ENCODE data around the gene PRKRA.

Gene PRKRA

DNA sequence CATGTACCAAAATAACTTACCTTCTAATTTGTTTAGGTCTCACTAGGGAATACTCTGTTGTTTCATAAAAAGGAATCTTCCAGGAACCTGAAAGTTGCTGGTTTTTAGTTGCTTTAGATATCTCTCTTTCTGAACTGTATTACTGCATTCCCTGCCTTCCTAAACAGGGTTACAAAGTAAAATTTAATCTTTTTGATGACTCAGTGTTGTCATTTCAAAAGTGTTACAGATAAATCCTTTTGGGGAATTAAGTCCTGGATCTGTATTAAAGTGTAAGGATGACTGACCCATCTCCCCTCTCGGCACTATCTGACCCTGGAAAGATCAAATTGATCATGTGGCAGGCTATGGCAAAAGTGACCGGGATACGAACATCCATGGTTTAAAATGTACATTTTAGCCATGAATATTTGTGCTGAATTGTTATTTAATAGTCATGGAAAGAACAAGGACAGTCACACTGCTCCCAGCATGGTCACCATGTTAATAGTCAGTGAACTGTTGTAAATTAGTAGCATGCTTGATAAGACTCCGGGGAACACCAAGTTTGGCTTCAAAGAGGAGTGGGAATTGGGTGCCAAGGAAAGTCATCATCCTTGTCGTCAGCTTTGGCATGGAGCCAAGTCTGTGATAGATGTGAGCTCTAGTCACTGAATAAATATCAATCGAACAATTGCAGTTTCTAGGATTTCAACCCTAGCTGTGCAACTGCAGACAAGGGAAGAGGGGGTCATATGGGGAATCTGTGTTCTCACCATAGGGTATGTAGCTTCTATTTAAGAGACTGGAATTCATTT, 33.5 kb upstream of the PRKRA start:
- CTCF ChIA-PET, result interaction anchor here (1.1 kb wide), 1 partner anchor 12 kb away, joined by 4 read pairs; no protein-coding TSS in a partner anchor

DNA sequence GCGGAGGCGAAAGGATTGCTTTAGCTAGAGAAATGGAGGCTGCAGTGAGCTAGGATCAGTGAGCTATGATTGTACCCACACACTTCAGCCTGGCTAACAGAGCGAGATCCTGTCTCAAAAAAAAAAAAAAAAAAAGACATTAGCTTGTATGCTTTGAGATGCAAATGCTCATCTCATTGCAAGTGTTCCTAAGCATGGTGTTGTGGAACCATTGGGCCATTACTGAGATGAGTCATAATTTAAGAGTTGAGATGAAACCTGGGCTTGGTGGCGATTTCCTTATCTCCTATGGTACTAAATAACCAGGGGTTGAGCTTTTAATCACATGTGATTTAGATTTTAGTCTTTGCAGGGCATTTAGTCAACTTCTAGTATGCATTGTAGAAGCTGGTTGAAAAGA, 31.5 kb upstream of the PRKRA start:
- ChIA-PET POLR2A (interaction anchor here (1.0 to 2.2 kb wide), 3 partner anchors 14 to 33 kb away, joined by 3 to 19 read pairs (median 3); partner anchors contain the start of genes PJVK and PRKRA), CTCF (interaction anchor here (0.7 kb wide), 1 partner anchor 15 kb away, joined by 3 read pairs; no protein-coding TSS in a partner anchor)
- DNase-seq (ENCODE audit: extremely low spot score), result no peak
- TF ChIP-seq, protein P1, sequence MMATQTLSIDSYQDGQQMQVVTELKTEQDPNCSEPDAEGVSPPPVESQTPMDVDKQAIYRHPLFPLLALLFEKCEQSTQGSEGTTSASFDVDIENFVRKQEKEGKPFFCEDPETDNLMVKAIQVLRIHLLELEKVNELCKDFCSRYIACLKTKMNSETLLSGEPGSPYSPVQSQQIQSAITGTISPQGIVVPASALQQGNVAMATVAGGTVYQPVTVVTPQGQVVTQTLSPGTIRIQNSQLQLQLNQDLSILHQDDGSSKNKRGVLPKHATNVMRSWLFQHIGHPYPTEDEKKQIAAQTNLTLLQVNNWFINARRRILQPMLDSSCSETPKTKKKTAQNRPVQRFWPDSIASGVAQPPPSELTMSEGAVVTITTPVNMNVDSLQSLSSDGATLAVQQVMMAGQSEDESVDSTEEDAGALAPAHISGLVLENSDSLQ (IDR thresholded peaks at IDR 0.05), result no peak
- TF ChIP-seq FOXA1 (IDR thresholded peaks at IDR 0.05) (no peak), SUZ12 (IDR thresholded peaks at IDR 0.05) (no peak), CTBP1 (IDR thresholded peaks at IDR 0.05; ENCODE audit: borderline replicate concordance) (no peak), FOXK2 (IDR thresholded peaks at IDR 0.05) (no peak), ZNF384 (IDR thresholded peaks at IDR 0.05) (peak; percentile 60; the same call in 1 of the 2 replicates), ARNT (IDR thresholded peaks at IDR 0.05) (no peak)

More for the DNA sequence above, 33.5 kb upstream of the PRKRA start:
- POLR2A ChIA-PET, result interaction anchor here (1.0 kb wide), 1 partner anchor 33 kb away, joined by 3 read pairs; the partner anchor contains the start of genes PJVK and PRKRA
- no peak for TF ChIP-seq L3MBTL2 (conservative IDR thresholded peaks at IDR 0.05)
- TF ChIP-seq NFRKB (IDR thresholded peaks at IDR 0.05), result no peak
- TF ChIP-seq ZNF384 (IDR thresholded peaks at IDR 0.05), result no peak
- no peak for TF ChIP-seq BHLHE40 (IDR thresholded peaks at IDR 0.05; ENCODE audit: borderline replicate concordance)
- TF ChIP-seq HDGF (IDR thresholded peaks at IDR 0.05; ENCODE audit: borderline replicate concordance), result no peak
- TF ChIP-seq SP1 (IDR thresholded peaks at IDR 0.05), result no peak
- TF ChIP-seq LEF1 (IDR thresholded peaks at IDR 0.05; ENCODE audit: borderline replicate concordance), result no peak
- TF ChIP-seq TARDBP (IDR thresholded peaks at IDR 0.05), result no peak
- no peak for TF ChIP-seq FOXM1 (IDR thresholded peaks at IDR 0.05; ENCODE audit: borderline replicate concordance)
- TF ChIP-seq FOXK2 (IDR thresholded peaks at IDR 0.05), result no peak
- no peak for TF ChIP-seq CTBP1 (IDR thresholded peaks at IDR 0.05; ENCODE audit: borderline replicate concordance)
- TF ChIP-seq ARNT (IDR thresholded peaks at IDR 0.05), result no peak
- no peak for TF ChIP-seq ELF4 (IDR thresholded peaks at IDR 0.05)
- TF ChIP-seq, protein P1 (IDR thresholded peaks at IDR 0.05), result no peak
- DNase-seq (ENCODE audit: extremely low spot score), result no peak

DNA sequence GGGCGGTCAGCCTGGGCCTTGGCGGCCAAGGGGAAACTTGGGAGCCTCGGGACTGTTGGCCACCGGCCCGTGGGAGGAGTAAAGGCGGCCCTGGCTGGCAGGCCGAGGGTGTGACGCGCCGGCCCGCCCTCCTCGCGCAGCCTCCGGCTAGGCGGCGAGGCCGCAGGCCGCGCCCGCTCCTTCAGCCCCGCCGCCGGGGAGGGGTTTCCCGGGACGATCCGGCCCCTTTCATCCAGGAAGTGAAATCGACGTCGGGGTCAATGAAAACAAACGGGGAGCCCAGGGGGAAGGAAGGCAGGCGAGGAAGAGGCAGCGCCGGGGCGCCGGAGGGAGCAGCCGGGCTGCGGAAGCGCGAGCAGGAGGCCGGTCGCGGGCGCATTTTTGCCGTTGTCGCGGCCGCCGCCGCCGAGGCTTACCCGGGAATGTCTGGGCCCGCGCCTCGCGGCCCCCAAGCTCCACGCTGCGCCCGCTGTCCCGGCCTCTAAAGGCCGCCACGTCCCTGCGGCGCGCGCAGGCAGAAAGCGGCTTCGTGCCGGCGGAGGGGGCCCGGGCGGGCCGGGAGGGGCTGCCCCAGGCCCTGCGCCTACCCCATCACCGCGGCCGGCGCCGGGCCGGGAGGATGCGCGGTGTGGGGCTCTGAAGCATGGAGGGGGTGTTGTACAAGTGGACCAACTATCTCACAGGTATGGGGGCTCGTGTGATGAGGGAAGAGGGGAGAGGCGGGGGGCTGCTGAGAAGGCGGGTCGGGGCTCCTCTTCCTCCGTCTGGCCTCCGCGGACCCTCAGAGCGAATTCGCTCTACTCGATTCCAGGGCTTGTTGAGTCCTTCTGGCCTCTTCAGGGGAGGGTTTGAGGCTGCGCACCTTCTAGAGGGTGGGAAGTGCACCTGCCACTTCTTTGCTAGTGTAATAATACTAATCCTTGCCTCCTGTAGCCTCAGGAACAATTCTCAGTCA, 29.5 kb upstream of the PRKRA start, which contains the start of gene PLEKHA3:
Gene PLEKHA3 (plus strand): TSS at position 231 of the 955 bp plus-strand sequence. CDS start 413 bp downstream, at position 644.
- ChIA-PET POLR2A (interaction anchor here (0.8 to 2.3 kb wide), 4 partner anchors 28 to 43 kb away, joined by 3 to 13 read pairs (median 4); partner anchors contain the start of genes PJVK and PRKRA), CTCF (no interaction called here)

DNA sequence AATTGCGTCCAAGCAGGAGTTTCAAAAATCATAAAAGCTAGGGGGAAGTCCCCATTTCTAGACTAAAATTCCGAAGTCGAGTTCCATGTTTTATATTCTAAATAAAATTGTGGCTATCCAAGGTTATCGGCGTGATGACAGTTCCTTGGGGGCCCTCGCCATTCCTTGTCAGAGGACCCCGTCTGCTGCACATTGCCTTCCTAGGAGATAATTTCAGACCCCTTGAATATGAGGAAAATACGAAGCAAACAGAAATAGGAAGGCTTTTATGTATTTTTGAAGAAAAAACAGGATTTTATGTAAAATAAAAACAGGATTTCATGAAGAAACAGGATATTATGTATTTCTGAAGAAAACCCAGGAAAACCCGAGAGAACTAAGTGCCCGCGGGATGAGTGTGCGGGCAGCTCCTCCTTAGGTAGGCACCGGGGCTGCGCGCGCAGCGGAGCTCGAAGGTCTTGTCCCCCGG, 28.8 kb upstream of the PRKRA start:
- POLR2A ChIA-PET, result interaction anchor here (0.8 to 2.3 kb wide), 4 partner anchors 27 to 43 kb away, joined by 3 to 13 read pairs (median 4); partner anchors contain the start of genes PJVK and PRKRA
- TF ChIP-seq FOXA1 (IDR thresholded peaks at IDR 0.05) (no peak), ZNF384 (IDR thresholded peaks at IDR 0.05) (no peak), LEF1 (IDR thresholded peaks at IDR 0.05; ENCODE audit: borderline replicate concordance) (no peak), TARDBP (IDR thresholded peaks at IDR 0.05) (no peak), BHLHE40 (IDR thresholded peaks at IDR 0.05; ENCODE audit: borderline replicate concordance) (no peak), L3MBTL2 (conservative IDR thresholded peaks at IDR 0.05) (no peak), SUZ12 (IDR thresholded peaks at IDR 0.05) (no peak), NFRKB (IDR thresholded peaks at IDR 0.05) (no peak), CTBP1 (IDR thresholded peaks at IDR 0.05; ENCODE audit: borderline replicate concordance) (no peak), HDGF (IDR thresholded peaks at IDR 0.05; ENCODE audit: borderline replicate concordance) (no peak), ELF4 (IDR thresholded peaks at IDR 0.05) (no peak), SP1 (IDR thresholded peaks at IDR 0.05) (no peak), FOXM1 (IDR thresholded peaks at IDR 0.05; ENCODE audit: borderline replicate concordance) (no peak), FOXK2 (IDR thresholded peaks at IDR 0.05) (no peak), ARNT (IDR thresholded peaks at IDR 0.05) (no peak)
- TF ChIP-seq, protein P1 (IDR thresholded peaks at IDR 0.05), result no peak
- CTCF ChIA-PET, result no interaction called here
- no peak for DNase-seq (ENCODE audit: extremely low spot score)

More for the DNA sequence above, 29.5 kb upstream of the PRKRA start, which contains the start of gene PLEKHA3:
- peak; percentile 85 for DNase-seq (ENCODE audit: extremely low spot score)
- TF ChIP-seq ELF4 (IDR thresholded peaks at IDR 0.05) (no peak), LEF1 (IDR thresholded peaks at IDR 0.05; ENCODE audit: borderline replicate concordance) (no peak), ARNT (IDR thresholded peaks at IDR 0.05) (no peak), FOXK2 (IDR thresholded peaks at IDR 0.05) (no peak), NFRKB (IDR thresholded peaks at IDR 0.05) (no peak), SUZ12 (IDR thresholded peaks at IDR 0.05) (no peak), TARDBP (IDR thresholded peaks at IDR 0.05) (no peak), L3MBTL2 (conservative IDR thresholded peaks at IDR 0.05) (no peak; the same call in 1 of the 2 replicates), FOXA1 (IDR thresholded peaks at IDR 0.05) (no peak), BHLHE40 (IDR thresholded peaks at IDR 0.05; ENCODE audit: borderline replicate concordance) (no peak), FOXM1 (IDR thresholded peaks at IDR 0.05; ENCODE audit: borderline replicate concordance) (no peak), HDGF (IDR thresholded peaks at IDR 0.05; ENCODE audit: borderline replicate concordance) (no peak), ZNF384 (IDR thresholded peaks at IDR 0.05) (no peak), CTBP1 (IDR thresholded peaks at IDR 0.05; ENCODE audit: borderline replicate concordance) (no peak), SP1 (IDR thresholded peaks at IDR 0.05) (no peak)
- TF ChIP-seq, protein P1 (IDR thresholded peaks at IDR 0.05), result no peak

All from HEK293T (cell line).